Gastrocnemius medialis (tissue), 4 donors: Measurements from ENCODE around the gene OPN1MW.
"Not testable (repeated sequence)": the region's sequence is repeated elsewhere in the genome, so short reads cannot be mapped to it uniquely, and the experiment has no call there.

Experiments
- CTCF ChIP-seq, 5 experiments: fragments of 450-650 bp in 3 of 5; fragments of 200-600 bp in 2 of 5; sonication (generic) in 2 of 5; IDR thresholded peaks in 4 of 5; conservative IDR thresholded peaks in 1 of 5; 1 replicate in 4 of 5; 2 replicates in 1 of 5; pipeline ENCODE4 v1.5.1; 2016 to 2019; ENCODE audit warnings: antibody characterized with exemption in 5 of 5, mild to moderate bottlenecking in 3 of 5, moderate library complexity in 3 of 5
- POLR2A ChIP-seq, 2 donors: fragments of 450-650 bp; IDR thresholded peaks; one replicate each; pipeline ENCODE4 v1.6.1; 2017; ENCODE audit warnings: antibody characterized with exemption in 2 of 2, mild to moderate bottlenecking in 2 of 2, moderate library complexity in 2 of 2

GRCh38 chrX:154194316-154194715 lies 11.9 kb downstream of the OPN1MW start:
- not testable (repeated sequence) for TF ChIP-seq CTCF (IDR thresholded peaks at IDR 0.05 in 4 of 5, conservative IDR thresholded peaks at IDR 0.05 in 1 of 5); POLR2A (IDR thresholded peaks at IDR 0.05)
